Heart right ventricle (tissue), 16 donors: Measurements from ENCODE around the gene GOPC. TPM values are rescaled to one million over a fixed set of nuclear protein-coding genes. Genes with fewer than 3 reads are reported as not detected.
"Not testable (repeated sequence)": the region's sequence is repeated elsewhere in the genome, so short reads cannot be mapped to it uniquely, and the experiment has no call there.

Experiments
- ATAC-seq, 8 donors: fragments of 200-7000 bp; cut with Tn5 transposase; one replicate each; pipeline ENCODE4 v1.9.1; 2020; ENCODE audit warnings: mild to moderate bottlenecking in 8 of 8, moderate library complexity in 8 of 8, moderate number of reproducible peaks in 1 of 8
- DNase-seq, 2 donors: peaks; one replicate each; pipeline ENCODE4 v3.0.0-alpha.2; 2020
- H3K27ac ChIP-seq, 10 donors: fragments of 200-600 bp; sonication (generic) in 2 of 10; one replicate each; pipeline versions ENCODE4 v1.5.0 to v1.8.0; 2020 to 2022; ENCODE audit warnings: mild to moderate bottlenecking in 3 of 10
- H3K27me3 ChIP-seq, 7 donors: fragments of 200-600 bp; one replicate each; pipeline ENCODE4 v1.8.0; 2021 to 2022; ENCODE audit warnings: mild to moderate bottlenecking in 2 of 7
- H3K36me3 ChIP-seq, 9 donors: fragments of 200-600 bp; sonication (generic) in 1 of 9; one replicate each; pipeline versions ENCODE4 v1.5.0 to v1.8.0; 2020 to 2022; ENCODE audit warnings: mild to moderate bottlenecking in 2 of 9
- H3K4me1 ChIP-seq, 9 donors: fragments of 200-600 bp; sonication (generic) in 1 of 9; one replicate each; pipeline versions ENCODE4 v1.5.0 to v1.8.0; 2020 to 2022; ENCODE audit warnings: mild to moderate bottlenecking in 4 of 9
- H3K4me3 ChIP-seq, 10 donors: fragments of 200-600 bp; sonication (generic) in 2 of 10; one replicate each; pipeline versions ENCODE4 v1.5.0 to v1.8.0; 2020 to 2022; ENCODE audit warnings: mild to moderate bottlenecking in 7 of 10, moderate library complexity in 2 of 10
- H3K9me3 ChIP-seq, 11 donors: fragments of 200-600 bp in 10 of 11; sonication (generic) in 2 of 11; one replicate each; pipeline versions ENCODE4 v1.5.0 to v1.8.0; 2013 to 2022; ENCODE audit warnings: mild to moderate bottlenecking in 2 of 11, control low read depth in 1 of 11, moderate library complexity in 1 of 11
- CTCF ChIP-seq, 9 donors: fragments of 200-600 bp; sonication (generic) in 2 of 9; IDR thresholded peaks; one replicate each; pipeline versions ENCODE4 v1.5.0 to v1.8.0; 2021 to 2022; ENCODE audit warnings: antibody characterized with exemption in 9 of 9, mild to moderate bottlenecking in 5 of 9, moderate library complexity in 1 of 9
- WGBS, 2 donors: extraction: QIAGEN DNeasy Blood & Tissue Kit; methylation state at CpG; one replicate each; pipeline ENCODE4 v1.1.7; 2013; ENCODE audit warnings: inconsistent platforms in 1 of 2; 5-methylcytosine and 5-hydroxymethylcytosine counted together
- intact Hi-C, 10 donors: fragments of 100-400 bp; cut with DNase I; formaldehyde crosslinking; loops; one replicate each; pipeline versions ENCODE4 v1.11.1 to v1.14.2; 2022
- polyA plus RNA-seq, 2 donors: library from polyadenylated mRNA; stranded (reverse); fragments of 200-250 nt; gene quantifications; one replicate each; pipeline ENCODE4 v1.2.3, GENCODE V29; 2013
- total RNA-seq, 10 donors: library from RNA; stranded (reverse); fragmentation: NEBNext Ultra II Directional in 3 of 10; extraction: Animal tissue kit (Norgen Biotek cat#: 25700) in 3 of 10; gene quantifications; one replicate each; pipeline versions ENCODE4 v1.2.1 to v1.2.4, GENCODE V29; 2021 to 2023
- donor health status: Arrhythmogenic right ventricular cardiomyopathy.
- donor health status: ischemic (EF 13 %, LVEDD 7.1; RV severe dilation, severe dysfunction).
- donor health status: healthy with polysubstance abuse.
- donor health status: DM: no; HTN: yes; CAD: no.
- donor health status: DM: no; HTN: no; CAD: no.
- donor health status: ischemic (EF 25% LVEDD 6.9; RV normal size, moderate dysfunction).
- donor health status: ischemic (EF 25% LVEDD 5.7; RV mildly dilated, moderate dysfunction).
- donor health status: healthy.
- donor health status: DM: yes; HTN: yes; CAD: no.
- donor health status: Ischemic cardiomyopathy.
- donor health status: ischemic (EF 35%, LVEDD 5.7; RV mildly dilated, moderate dysfunction).
- donor health status: nonischemic (EF 11% LVEDD 7.7; RV severe dilation, severe dysfunction).
- donor health status: DM: yes; HTN: yes; CAD: no.
- donor health status: PGD.
- donor health status: ischemic (EF 29% LVEDD 5.4; RV normal size, mild dysfunction).
- donor health status: nonischemic (EF 23%, LVEDD 6.1; RV moderate dilation, normal function).

GOPC gene
- total and polyA plus RNA-seq, 12 donors = 11.1 to 32.8 (median 23.5) TPM

- ATAC-seq (no peak), DNase-seq (no peak)
- H3K9me3 ChIP-seq = no peaks in the 10 kb centered on the region
- no peak overlapping the region for H3K4me3 ChIP-seq
- intact Hi-C loops = no loop called here
- no peaks in the 10 kb centered on the region for H3K27me3 ChIP-seq
- peaks cover 0 to 11% (median 0%) of the 10 kb centered on the region in 9 donors for H3K36me3 ChIP-seq
- no peaks in the 10 kb centered on the region for H3K4me1 ChIP-seq
- no peak overlapping the region for H3K27ac ChIP-seq
- WGBS, 2 donors = 87 to 89% methylated on average over 4 of the region's 4 CpGs
- no peak for TF ChIP-seq CTCF (IDR thresholded peaks at IDR 0.05)
Measured at GRCh38 chr6:117520603-117521395, 81.5 kb downstream of the GOPC start.

GRCh38 chr6:117518870-117519269 lies 83.4 kb downstream of the GOPC start:
- no peaks in the 10 kb centered on the region for H3K27me3 ChIP-seq
- no peak overlapping the region for H3K27ac ChIP-seq
- no peak overlapping the region for H3K4me3 ChIP-seq
- peaks cover 0 to under 1% (median 0%) of the 10 kb centered on the region in 9 donors for H3K4me1 ChIP-seq
- ATAC-seq = no peak
- TF ChIP-seq CTCF (IDR thresholded peaks at IDR 0.05) = no peak
- 97 to 98% methylated on average over 6 of the region's 6 CpGs for WGBS, 2 donors
- H3K36me3 ChIP-seq = peaks cover 0 to 11% (median 0%) of the 10 kb centered on the region in 9 donors
- intact Hi-C loops = no loop called here
- no peak for DNase-seq
- no peaks in the 10 kb centered on the region for H3K9me3 ChIP-seq

GRCh38 chr6:117517995-117518394 lies 84.3 kb downstream of the GOPC start:
- 94% methylated on average over 5 of the region's 5 CpGs for WGBS, 2 donors
- H3K27me3 ChIP-seq, H3K9me3 ChIP-seq, H3K4me1 ChIP-seq, DNase-seq, H3K4me3 ChIP-seq, intact Hi-C loops, ATAC-seq, H3K27ac ChIP-seq: not testable (repeated sequence)
- H3K36me3 ChIP-seq = peaks cover 0 to 11% (median 0%) of the 10 kb centered on the region in 9 donors

GRCh38 chr6:117515326-117515725 lies 87.0 kb downstream of the GOPC start:
- H3K27ac ChIP-seq = no peak overlapping the region
- H3K4me3 ChIP-seq = no peak overlapping the region
- H3K4me1 ChIP-seq = peaks cover 0 to 12% (median 0%) of the 10 kb centered on the region in 9 donors
- ATAC-seq = no peak
- DNase-seq = no peak
- TF ChIP-seq CTCF (IDR thresholded peaks at IDR 0.05) = no peak
- intact Hi-C loops = no loop called here
- no peaks in the 10 kb centered on the region for H3K27me3 ChIP-seq
- peaks cover 0 to 4% (median 0%) of the 10 kb centered on the region in 9 donors for H3K36me3 ChIP-seq
- H3K9me3 ChIP-seq = no peaks in the 10 kb centered on the region

- Histone ChIP-seq H3K4me1 (peaks cover 0 to 12% (median 0%) of the 10 kb centered on the region in 9 donors), H3K27me3 (no peaks in the 10 kb centered on the region), H3K4me3 (no peak overlapping the region), H3K9me3 (no peaks in the 10 kb centered on the region), H3K36me3 (no peaks in the 10 kb centered on the region), H3K27ac (no peak overlapping the region)
- intact Hi-C loops = no loop called here
- DNase-seq (no peak), ATAC-seq (no peak)
- 100% methylated on average over 1 of the region's 1 CpG for WGBS, 2 donors
- no peak for TF ChIP-seq CTCF (IDR thresholded peaks at IDR 0.05)
Measured at GRCh38 chr6:117514655-117515054, 87.7 kb downstream of the GOPC start.
